IPS-18a (cell line): ENCODE results near the gene GLO1.

Experiments
- H3K27ac ChIP-seq: one replicate; pipeline ENCODE4 v1.5.1; 2013; ENCODE audit warnings: low read length
- H3K27me3 ChIP-seq: one replicate; pipeline ENCODE4 v1.6.1; 2013; ENCODE audit warnings: mild to moderate bottlenecking, low read length; ENCODE audit not compliant: control insufficient read depth, insufficient read depth
- H3K36me3 ChIP-seq: one replicate; pipeline ENCODE4 v1.6.1; 2013; ENCODE audit warnings: low read depth, low read length; ENCODE audit not compliant: control insufficient read depth
- H3K4me1 ChIP-seq: one replicate; pipeline ENCODE4 v1.6.1; 2013; ENCODE audit warnings: low read depth, low read length; ENCODE audit not compliant: control insufficient read depth
- H3K4me3 ChIP-seq: one replicate; pipeline ENCODE4 v1.5.1; 2013; ENCODE audit warnings: low read length
- H3K9ac ChIP-seq: one replicate; pipeline ENCODE4 v1.6.1; 2013; ENCODE audit warnings: mild to moderate bottlenecking, low read length, moderate library complexity
- H3K9me3 ChIP-seq: one replicate; pipeline ENCODE4 v1.6.1; 2013; ENCODE audit warnings: low read depth, low read length; ENCODE audit not compliant: control insufficient read depth

GLO1 gene

GRCh38 chr6:38722727-38723334 lies 19.9 kb upstream of the GLO1 start:
- Histone ChIP-seq H3K27me3 (no peaks in the 10 kb centered on the region), H3K27ac (no peak overlapping the region), H3K4me3 (no peak overlapping the region), H3K36me3 (no peaks in the 10 kb centered on the region), H3K9ac (no peak overlapping the region), H3K4me1 (no peaks in the 10 kb centered on the region), H3K9me3 (no peaks in the 10 kb centered on the region)

- Histone ChIP-seq H3K36me3 (no peaks in the 10 kb centered on the region), H3K9me3 (no peaks in the 10 kb centered on the region), H3K27ac (no peak overlapping the region), H3K4me3 (no peak overlapping the region), H3K4me1 (no peaks in the 10 kb centered on the region), H3K27me3 (no peaks in the 10 kb centered on the region), H3K9ac (no peak overlapping the region)
Measured at GRCh38 chr6:38722038-38722437, 19.1 kb upstream of the GLO1 start.

- no peak overlapping the region for H3K9ac ChIP-seq
- no peak overlapping the region for H3K4me3 ChIP-seq
- no peaks in the 10 kb centered on the region for H3K27me3 ChIP-seq
- H3K9me3 ChIP-seq, result no peaks in the 10 kb centered on the region
- H3K36me3 ChIP-seq, result no peaks in the 10 kb centered on the region
- H3K4me1 ChIP-seq, result no peaks in the 10 kb centered on the region
- no peak overlapping the region for H3K27ac ChIP-seq
Measured at GRCh38 chr6:38720295-38720694, 17.4 kb upstream of the GLO1 start.

GRCh38 chr6:38719358-38719757 lies 16.4 kb upstream of the GLO1 start:
- Histone ChIP-seq H3K9me3 (no peaks in the 10 kb centered on the region), H3K27ac (no peak overlapping the region), H3K36me3 (no peaks in the 10 kb centered on the region)

GRCh38 chr6:38716825-38717224 lies 13.9 kb upstream of the GLO1 start:
- Histone ChIP-seq H3K27me3 (no peaks in the 10 kb centered on the region), H3K36me3 (no peaks in the 10 kb centered on the region)

More at GRCh38 chr6:38719358-38719757, 16.4 kb upstream of the GLO1 start:
- no peaks in the 10 kb centered on the region for H3K4me1 ChIP-seq
- H3K4me3 ChIP-seq, result no peak overlapping the region
- no peaks in the 10 kb centered on the region for H3K27me3 ChIP-seq
- no peak overlapping the region for H3K9ac ChIP-seq

GRCh38 chr6:38715016-38715689 lies 12.2 kb upstream of the GLO1 start, which contains the start of gene DNAH8:
DNAH8 (plus strand) TSS chr6:38715311; CDS start chr6:38722810, 7,499 bp downstream.
- Histone ChIP-seq H3K36me3 (no peaks in the 10 kb centered on the region), H3K27me3 (no peaks in the 10 kb centered on the region), H3K27ac (no peak within 1 kb of the TSS), H3K9me3 (no peaks in the 10 kb centered on the region), H3K4me3 (no peak within 1 kb of the TSS), H3K9ac (no peak within 1 kb of the TSS), H3K4me1 (no peaks in the 10 kb centered on the region)

More at GRCh38 chr6:38716825-38717224, 13.9 kb upstream of the GLO1 start:
- H3K27ac ChIP-seq, result no peak overlapping the region
- no peaks in the 10 kb centered on the region for H3K4me1 ChIP-seq
- no peaks in the 10 kb centered on the region for H3K9me3 ChIP-seq
- no peak overlapping the region for H3K9ac ChIP-seq
- no peak overlapping the region for H3K4me3 ChIP-seq

- Histone ChIP-seq H3K4me1 (no peaks in the 10 kb centered on the region), H3K9me3 (no peaks in the 10 kb centered on the region), H3K9ac (no peak overlapping the region), H3K27me3 (no peaks in the 10 kb centered on the region), H3K36me3 (no peaks in the 10 kb centered on the region), H3K4me3 (no peak overlapping the region), H3K27ac (no peak overlapping the region)
Measured at GRCh38 chr6:38714239-38715015, 11.5 kb upstream of the GLO1 start.

GRCh38 chr6:38713812-38714211 lies 10.9 kb upstream of the GLO1 start:
- H3K9ac ChIP-seq, result no peak overlapping the region

GRCh38 chr6:38708496-38708895 lies 5.6 kb upstream of the GLO1 start:
- H3K27me3 ChIP-seq, result no peaks in the 10 kb centered on the region
- no peak overlapping the region for H3K27ac ChIP-seq
- no peaks in the 10 kb centered on the region for H3K4me1 ChIP-seq
- no peaks in the 10 kb centered on the region for H3K36me3 ChIP-seq
- H3K9me3 ChIP-seq, result no peaks in the 10 kb centered on the region
- no peak overlapping the region for H3K9ac ChIP-seq
- no peak overlapping the region for H3K4me3 ChIP-seq

More at GRCh38 chr6:38713812-38714211, 10.9 kb upstream of the GLO1 start:
- Histone ChIP-seq H3K36me3 (no peaks in the 10 kb centered on the region), H3K27ac (no peak overlapping the region), H3K4me3 (no peak overlapping the region), H3K9me3 (no peaks in the 10 kb centered on the region), H3K4me1 (no peaks in the 10 kb centered on the region), H3K27me3 (no peaks in the 10 kb centered on the region)

GRCh38 chr6:38705924-38706323 lies 3.0 kb upstream of the GLO1 start:
- H3K9me3 ChIP-seq, result no peaks in the 10 kb centered on the region
- no peaks in the 10 kb centered on the region for H3K27me3 ChIP-seq
- H3K27ac ChIP-seq, result no peak overlapping the region
- no peaks in the 10 kb centered on the region for H3K36me3 ChIP-seq
- H3K4me3 ChIP-seq, result no peak overlapping the region
- H3K4me1 ChIP-seq, result no peaks in the 10 kb centered on the region
- H3K9ac ChIP-seq, result no peak overlapping the region

- Histone ChIP-seq H3K36me3 (no peaks in the 10 kb centered on the region), H3K9me3 (no peaks in the 10 kb centered on the region), H3K27ac (no peak overlapping the region), H3K4me1 (no peaks in the 10 kb centered on the region), H3K27me3 (no peaks in the 10 kb centered on the region), H3K4me3 (no peak overlapping the region), H3K9ac (no peak overlapping the region)
Measured at GRCh38 chr6:38703949-38704590, 1.1 kb upstream of the GLO1 start.
